ENCODE results near the gene GOT1. TPM values are rescaled to one million over a fixed set of nuclear protein-coding genes. Genes with fewer than 3 reads are reported as not detected.

GOT1 gene
- total RNA-seq, 4 donors from 2014 or later: 6.2 to 18.3 (median 11.7) TPM

GRCh38 chr10:99457813-99458212 is 27.4 kb upstream of the GOT1 start:
- TF ChIP-seq CTCF (IDR thresholded peaks at IDR 0.05; ENCODE audit: low read depth): no peak

- TF ChIP-seq CTCF (IDR thresholded peaks at IDR 0.05; ENCODE audit: low read depth): no peak
Measured at GRCh38 chr10:99456931-99457288, 26.5 kb upstream of the GOT1 start.

GRCh38 chr10:99456207-99456930 is 25.9 kb upstream of the GOT1 start:
- no peak for TF ChIP-seq CTCF (IDR thresholded peaks at IDR 0.05; ENCODE audit: low read depth)

GRCh38 chr10:99451981-99452380 is 21.6 kb upstream of the GOT1 start:
- no peak for TF ChIP-seq CTCF (IDR thresholded peaks at IDR 0.05; ENCODE audit: low read depth)

GRCh38 chr10:99451499-99451788 is 21.0 kb upstream of the GOT1 start:
- TF ChIP-seq CTCF (IDR thresholded peaks at IDR 0.05; ENCODE audit: low read depth): no peak

GRCh38 chr10:99450624-99451498 is 20.4 kb upstream of the GOT1 start:
- no peak for TF ChIP-seq CTCF (IDR thresholded peaks at IDR 0.05; ENCODE audit: low read depth)

- TF ChIP-seq CTCF (IDR thresholded peaks at IDR 0.05; ENCODE audit: low read depth): no peak
Measured at GRCh38 chr10:99450156-99450555, 19.7 kb upstream of the GOT1 start.
